Measurements from ENCODE around the gene PRR18. TPM values are rescaled to one million over a fixed set of nuclear protein-coding genes. Genes with fewer than 3 reads are reported as not detected.

The PRR18 gene
- polyA plus RNA-seq, 1 experiment: not detected

GRCh38 chr6:166308769-166309589, 787 bp upstream of the PRR18 start:
- no peak for DNase-seq (ENCODE audit: low read depth)
- no peak overlapping the region for H3K4me3 ChIP-seq (ENCODE audit: low read depth, low read length)
- POLR2A ChIA-PET: no interaction called here
- CTCF ChIA-PET: interaction anchor here (0.8 to 1.8 kb wide), 3 partner anchors 73 to 92 kb away, joined by 3 to 7 read pairs (median 4); no protein-coding TSS in a partner anchor
- H3K36me3 ChIP-seq (ENCODE audit: control insufficient read depth, insufficient read depth, low read length): no peaks in the 10 kb centered on the region
- H3K27me3 ChIP-seq (ENCODE audit: control insufficient read depth, insufficient read depth, low read length): peaks cover 26% of the 10 kb centered on the region
- no peak for TF ChIP-seq CTCF (IDR thresholded peaks at IDR 0.05; ENCODE audit: insufficient read depth, low read depth, low read length)

- peaks cover 26% of the 10 kb centered on the region for H3K27me3 ChIP-seq (ENCODE audit: control insufficient read depth, insufficient read depth, low read length)
- H3K4me3 ChIP-seq (ENCODE audit: low read depth, low read length): peak overlapping the region; percentile 8
- TF ChIP-seq CTCF (IDR thresholded peaks at IDR 0.05; ENCODE audit: insufficient read depth, low read depth, low read length): no peak
- no peak for DNase-seq (ENCODE audit: low read depth)
- POLR2A ChIA-PET: no interaction called here
- no peaks in the 10 kb centered on the region for H3K36me3 ChIP-seq (ENCODE audit: control insufficient read depth, insufficient read depth, low read length)
- CTCF ChIA-PET: interaction anchor here (0.8 to 1.8 kb wide), 3 partner anchors 74 to 93 kb away, joined by 3 to 7 read pairs (median 4); no protein-coding TSS in a partner anchor
Observed at GRCh38 chr6:166307082-166308032, 835 bp downstream of the PRR18 start.

GRCh38 chr6:166306378-166307081, 1.7 kb downstream of the PRR18 start:
- TF ChIP-seq CTCF (IDR thresholded peaks at IDR 0.05; ENCODE audit: insufficient read depth, low read depth, low read length): no peak
- Histone ChIP-seq H3K27me3 (ENCODE audit: control insufficient read depth, insufficient read depth, low read length) (peaks cover 26% of the 10 kb centered on the region), H3K4me3 (ENCODE audit: low read depth, low read length) (no peak overlapping the region), H3K36me3 (ENCODE audit: control insufficient read depth, insufficient read depth, low read length) (no peaks in the 10 kb centered on the region)
- POLR2A ChIA-PET: interaction anchor here (0.6 kb wide), 1 partner anchor 36 kb away, joined by 5 read pairs; the partner anchor contains the start of gene SFT2D1
- no peak for DNase-seq (ENCODE audit: low read depth)
- CTCF ChIA-PET: interaction anchor here (0.6 to 1.2 kb wide), 2 partner anchors 95 to 115 kb away, joined by 3 to 4 read pairs; no protein-coding TSS in a partner anchor

GRCh38 chr6:166305562-166306117, 2.6 kb downstream of the PRR18 start:
- DNase-seq (ENCODE audit: low read depth): no peak
- ChIA-PET POLR2A (interaction anchor here (0.6 kb wide), 1 partner anchor 37 kb away, joined by 5 read pairs; the partner anchor contains the start of gene SFT2D1), CTCF (interaction anchor here (1.2 kb wide), 1 partner anchor 96 kb away, joined by 4 read pairs; no protein-coding TSS in a partner anchor)
- H3K4me3 ChIP-seq (ENCODE audit: low read depth, low read length): no peak overlapping the region
- H3K27me3 ChIP-seq (ENCODE audit: control insufficient read depth, insufficient read depth, low read length): peaks cover 26% of the 10 kb centered on the region
- no peaks in the 10 kb centered on the region for H3K36me3 ChIP-seq (ENCODE audit: control insufficient read depth, insufficient read depth, low read length)
- no peak for TF ChIP-seq CTCF (IDR thresholded peaks at IDR 0.05; ENCODE audit: insufficient read depth, low read depth, low read length)

All from BJ (cell line).